GM19468 (cell line): Measurements from ENCODE around the gene STX16.
"Not testable (repeated sequence)": the region's sequence is repeated elsewhere in the genome, so short reads cannot be mapped to it uniquely, and the experiment has no call there.

Source experiments
- ATAC-seq: cut with Tn5 transposase; IDR thresholded peaks from one replicate; pipeline ENCODE4 v1.9.1; 2021; ENCODE audit warnings: mild to moderate bottlenecking, moderate library complexity, moderate number of reproducible peaks; ENCODE audit not compliant: unreplicated experiment; ENCODE audit errors: extremely low read depth

STX16 gene

GRCh38 chr20:58634521-58635278 lies 16.4 kb upstream of the STX16 start:
- no peak for ATAC-seq

GRCh38 chr20:58635279-58635665 lies 15.8 kb upstream of the STX16 start:
- no peak for ATAC-seq

- ATAC-seq: no peak
These were observed 14.6 kb upstream of the STX16 start for GRCh38 chr20:58636396-58636982.

- ATAC-seq: no peak
These were observed 14.1 kb upstream of the STX16 start for GRCh38 chr20:58636983-58637421.

- ATAC-seq: no peak
These were observed 13.4 kb upstream of the STX16 start for GRCh38 chr20:58637466-58638213.

GRCh38 chr20:58638467-58639181 lies 12.5 kb upstream of the STX16 start:
- ATAC-seq: no peak

GRCh38 chr20:58639182-58640146 lies 11.6 kb upstream of the STX16 start:
- ATAC-seq: no peak

GRCh38 chr20:58640446-58640845 lies 10.6 kb upstream of the STX16 start:
- no peak for ATAC-seq

- ATAC-seq: no peak
These were observed 8.6 kb upstream of the STX16 start for GRCh38 chr20:58642441-58642840.

GRCh38 chr20:58642896-58643295 lies 8.2 kb upstream of the STX16 start:
- ATAC-seq: not testable (repeated sequence)

- no peak for ATAC-seq
These were observed 5.6 kb upstream of the STX16 start for GRCh38 chr20:58645412-58645968.

- ATAC-seq: no peak
These were observed 4.8 kb upstream of the STX16 start for GRCh38 chr20:58646257-58646656.

- no peak for ATAC-seq
These were observed 4.4 kb upstream of the STX16 start for GRCh38 chr20:58646703-58647102.

GRCh38 chr20:58647162-58647795 lies 3.8 kb upstream of the STX16 start:
- no peak for ATAC-seq

GRCh38 chr20:58647796-58648501 lies 3.1 kb upstream of the STX16 start:
- no peak for ATAC-seq

GRCh38 chr20:58648502-58648825 lies 2.6 kb upstream of the STX16 start:
- not testable (repeated sequence) for ATAC-seq

- ATAC-seq: no peak
These were observed 1.5 kb upstream of the STX16 start for GRCh38 chr20:58649288-58650180.
